IPS-18a (cell line): ENCODE data around the gene TSBP1.
"Not testable (repeated sequence)": the region's sequence is repeated elsewhere in the genome, so short reads cannot be mapped to it uniquely, and the experiment has no call there.

ENCODE experiments used
- H3K27ac ChIP-seq: one replicate; pipeline ENCODE4 v1.5.1; 2013; ENCODE audit warnings: low read length
- H3K27me3 ChIP-seq: one replicate; pipeline ENCODE4 v1.6.1; 2013; ENCODE audit warnings: mild to moderate bottlenecking, low read length; ENCODE audit not compliant: control insufficient read depth, insufficient read depth
- H3K36me3 ChIP-seq: one replicate; pipeline ENCODE4 v1.6.1; 2013; ENCODE audit warnings: low read depth, low read length; ENCODE audit not compliant: control insufficient read depth
- H3K4me1 ChIP-seq: one replicate; pipeline ENCODE4 v1.6.1; 2013; ENCODE audit warnings: low read depth, low read length; ENCODE audit not compliant: control insufficient read depth
- H3K4me3 ChIP-seq: one replicate; pipeline ENCODE4 v1.5.1; 2013; ENCODE audit warnings: low read length
- H3K9ac ChIP-seq: one replicate; pipeline ENCODE4 v1.6.1; 2013; ENCODE audit warnings: mild to moderate bottlenecking, low read length, moderate library complexity
- H3K9me3 ChIP-seq: one replicate; pipeline ENCODE4 v1.6.1; 2013; ENCODE audit warnings: low read depth, low read length; ENCODE audit not compliant: control insufficient read depth

The TSBP1 gene

GRCh38 chr6:32317541-32317940, 54.2 kb downstream of the TSBP1 start:
- Histone ChIP-seq H3K27me3 (no peaks in the 10 kb centered on the region), H3K9ac (no peak overlapping the region), H3K4me1 (peaks cover 4% of the 10 kb centered on the region), H3K4me3 (no peak overlapping the region), H3K36me3 (no peaks in the 10 kb centered on the region), H3K9me3 (no peaks in the 10 kb centered on the region), H3K27ac (no peak overlapping the region)

- Histone ChIP-seq H3K27me3 (no peaks in the 10 kb centered on the region), H3K9me3 (no peaks in the 10 kb centered on the region), H3K36me3 (no peaks in the 10 kb centered on the region), H3K4me3 (no peak overlapping the region), H3K27ac (no peak overlapping the region), H3K9ac (no peak overlapping the region), H3K4me1 (peaks cover 4% of the 10 kb centered on the region)
Measured at GRCh38 chr6:32313964-32314363, 57.7 kb downstream of the TSBP1 start.

GRCh38 chr6:32298632-32299336, 72.9 kb downstream of the TSBP1 start:
- no peak overlapping the region for H3K4me3 ChIP-seq
- no peak overlapping the region for H3K27ac ChIP-seq
- no peak overlapping the region for H3K9ac ChIP-seq

GRCh38 chr6:32294980-32295379, 76.7 kb downstream of the TSBP1 start:
- H3K27ac ChIP-seq, H3K36me3 ChIP-seq, H3K27me3 ChIP-seq, H3K4me3 ChIP-seq, H3K4me1 ChIP-seq, H3K9ac ChIP-seq, H3K9me3 ChIP-seq: not testable (repeated sequence)

More at GRCh38 chr6:32298632-32299336, 72.9 kb downstream of the TSBP1 start:
- peaks cover 12% of the 10 kb centered on the region for H3K4me1 ChIP-seq
- no peaks in the 10 kb centered on the region for H3K27me3 ChIP-seq
- H3K36me3 ChIP-seq: no peaks in the 10 kb centered on the region
- H3K9me3 ChIP-seq: no peaks in the 10 kb centered on the region

- Histone ChIP-seq H3K27me3 (no peaks in the 10 kb centered on the region), H3K27ac (no peak overlapping the region), H3K9ac (no peak overlapping the region), H3K36me3 (no peaks in the 10 kb centered on the region), H3K9me3 (no peaks in the 10 kb centered on the region), H3K4me3 (no peak overlapping the region), H3K4me1 (no peaks in the 10 kb centered on the region)
Measured at GRCh38 chr6:32294566-32294965, 77.1 kb downstream of the TSBP1 start.

GRCh38 chr6:32293695-32294094, 78.0 kb downstream of the TSBP1 start:
- Histone ChIP-seq H3K27ac (no peak overlapping the region), H3K4me1 (no peaks in the 10 kb centered on the region), H3K9ac (no peak overlapping the region), H3K9me3 (no peaks in the 10 kb centered on the region), H3K36me3 (no peaks in the 10 kb centered on the region), H3K27me3 (no peaks in the 10 kb centered on the region), H3K4me3 (no peak overlapping the region)

GRCh38 chr6:32291543-32291942, 80.2 kb downstream of the TSBP1 start:
- no peaks in the 10 kb centered on the region for H3K27me3 ChIP-seq
- H3K4me3 ChIP-seq: no peak overlapping the region
- no peaks in the 10 kb centered on the region for H3K9me3 ChIP-seq
- H3K36me3 ChIP-seq: no peaks in the 10 kb centered on the region
- H3K9ac ChIP-seq: no peak overlapping the region
- H3K4me1 ChIP-seq: no peaks in the 10 kb centered on the region
- no peak overlapping the region for H3K27ac ChIP-seq

- Histone ChIP-seq H3K27ac (no peak overlapping the region), H3K4me3 (no peak overlapping the region), H3K9ac (no peak overlapping the region), H3K36me3 (no peaks in the 10 kb centered on the region), H3K27me3 (no peaks in the 10 kb centered on the region), H3K4me1 (no peaks in the 10 kb centered on the region), H3K9me3 (no peaks in the 10 kb centered on the region)
Measured at GRCh38 chr6:32290886-32291450, 80.7 kb downstream of the TSBP1 start.

GRCh38 chr6:32288426-32288825, 83.3 kb downstream of the TSBP1 start:
- no peaks in the 10 kb centered on the region for H3K4me1 ChIP-seq
- H3K27ac ChIP-seq: no peak overlapping the region
- no peaks in the 10 kb centered on the region for H3K27me3 ChIP-seq
- no peaks in the 10 kb centered on the region for H3K36me3 ChIP-seq
- no peak overlapping the region for H3K4me3 ChIP-seq
- H3K9me3 ChIP-seq: no peaks in the 10 kb centered on the region
- H3K9ac ChIP-seq: no peak overlapping the region

- H3K4me1 ChIP-seq, H3K9ac ChIP-seq, H3K27me3 ChIP-seq, H3K9me3 ChIP-seq, H3K4me3 ChIP-seq, H3K27ac ChIP-seq, H3K36me3 ChIP-seq: not testable (repeated sequence)
Measured at GRCh38 chr6:32273801-32274577, 97.7 kb downstream of the TSBP1 start.

GRCh38 chr6:32271429-32271828, 100.3 kb downstream of the TSBP1 start:
- H3K36me3 ChIP-seq: no peaks in the 10 kb centered on the region
- H3K9ac ChIP-seq: no peak overlapping the region
- H3K4me1 ChIP-seq: no peaks in the 10 kb centered on the region
- H3K9me3 ChIP-seq: peaks cover 2% of the 10 kb centered on the region
- no peak overlapping the region for H3K4me3 ChIP-seq
- H3K27ac ChIP-seq: no peak overlapping the region
- H3K27me3 ChIP-seq: no peaks in the 10 kb centered on the region
